ENCODE results near the gene KRTAP10-6.

DNA sequence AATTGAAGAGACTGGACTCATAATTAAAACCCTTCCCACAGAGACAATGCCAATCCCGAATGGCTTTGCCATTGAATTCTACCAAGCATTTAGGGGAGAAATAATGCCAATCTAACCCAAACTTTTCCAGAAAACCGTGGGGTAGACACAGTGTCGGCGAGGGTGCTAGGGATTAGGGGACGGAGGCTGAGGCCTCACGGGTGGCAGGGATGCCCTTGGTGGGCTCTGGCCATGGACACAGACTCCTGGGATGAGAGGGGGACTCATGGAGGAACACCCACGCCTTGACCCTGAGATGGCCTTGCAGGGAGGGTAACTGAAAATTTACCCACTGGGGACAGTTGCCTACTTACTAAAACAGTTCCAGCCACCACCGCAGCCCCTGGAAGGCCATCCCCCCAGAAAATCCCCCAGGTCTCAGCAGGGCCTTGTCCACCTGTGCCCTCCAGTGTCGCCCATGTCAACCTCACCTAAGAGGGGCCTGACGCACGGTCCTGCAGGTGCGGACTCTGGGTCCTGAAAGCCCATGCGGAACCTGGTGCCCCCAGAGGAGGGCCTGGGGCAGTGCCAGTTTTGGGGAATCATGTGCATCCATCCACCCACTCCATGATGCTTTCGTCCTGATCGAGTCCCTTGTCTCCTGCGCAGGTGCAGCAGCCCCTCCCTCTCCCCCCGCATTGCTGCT is 13.8 kb downstream of the KRTAP10-6 start:
- TF ChIP-seq, protein P1, sequence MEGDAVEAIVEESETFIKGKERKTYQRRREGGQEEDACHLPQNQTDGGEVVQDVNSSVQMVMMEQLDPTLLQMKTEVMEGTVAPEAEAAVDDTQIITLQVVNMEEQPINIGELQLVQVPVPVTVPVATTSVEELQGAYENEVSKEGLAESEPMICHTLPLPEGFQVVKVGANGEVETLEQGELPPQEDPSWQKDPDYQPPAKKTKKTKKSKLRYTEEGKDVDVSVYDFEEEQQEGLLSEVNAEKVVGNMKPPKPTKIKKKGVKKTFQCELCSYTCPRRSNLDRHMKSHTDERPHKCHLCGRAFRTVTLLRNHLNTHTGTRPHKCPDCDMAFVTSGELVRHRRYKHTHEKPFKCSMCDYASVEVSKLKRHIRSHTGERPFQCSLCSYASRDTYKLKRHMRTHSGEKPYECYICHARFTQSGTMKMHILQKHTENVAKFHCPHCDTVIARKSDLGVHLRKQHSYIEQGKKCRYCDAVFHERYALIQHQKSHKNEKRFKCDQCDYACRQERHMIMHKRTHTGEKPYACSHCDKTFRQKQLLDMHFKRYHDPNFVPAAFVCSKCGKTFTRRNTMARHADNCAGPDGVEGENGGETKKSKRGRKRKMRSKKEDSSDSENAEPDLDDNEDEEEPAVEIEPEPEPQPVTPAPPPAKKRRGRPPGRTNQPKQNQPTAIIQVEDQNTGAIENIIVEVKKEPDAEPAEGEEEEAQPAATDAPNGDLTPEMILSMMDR (IDR thresholded peaks at IDR 0.05): no peak
- no peak for TF ChIP-seq POLR2A (IDR thresholded peaks at IDR 0.05)

Data from testis (tissue), 2 donors.